Measurements from ENCODE around the gene KRT7.

Gene KRT7

GRCh38 chr12:52197371-52198231 is 35.4 kb upstream of the KRT7 start:
- H3K4me3 ChIP-seq (ENCODE audit: low read length, poor library complexity, severe bottlenecking): no peak overlapping the region
- no peaks in the 10 kb centered on the region for H3F3A ChIP-seq (ENCODE audit: low read depth)
- no peak overlapping the region for H2AFZ ChIP-seq (ENCODE audit: low read length)
- H3K79me2 ChIP-seq (ENCODE audit: insufficient read depth, low read length): no peaks in the 10 kb centered on the region
- H3K9ac ChIP-seq (ENCODE audit: low read depth, low read length, poor library complexity, severe bottlenecking): no peak overlapping the region
- no peaks in the 10 kb centered on the region for H3K36me3 ChIP-seq (ENCODE audit: insufficient read depth, low read length)
- no peaks in the 10 kb centered on the region for H3K9me3 ChIP-seq (ENCODE audit: insufficient read depth, low read depth, low read length)
- no peaks in the 10 kb centered on the region for H3K27me3 ChIP-seq (ENCODE audit: insufficient read depth, low read length, poor library complexity, severe bottlenecking)
- H3K9me2 ChIP-seq (replicated peaks; ENCODE audit: low read depth, low read length): no peaks in the 10 kb centered on the region
- no peaks in the 10 kb centered on the region for H3K4me1 ChIP-seq (ENCODE audit: insufficient read depth, low read length, poor library complexity, severe bottlenecking)
- H4K20me1 ChIP-seq (ENCODE audit: insufficient read depth, low read length, poor library complexity, severe bottlenecking): no peaks in the 10 kb centered on the region
- no peak overlapping the region for H3K4me2 ChIP-seq (ENCODE audit: low read depth, low read length, poor library complexity, severe bottlenecking)
- TF ChIP-seq CTCF (conservative IDR thresholded peaks at IDR 0.05; ENCODE audit: low read length): no peak

GRCh38 chr12:52198454-52199215 is 34.4 kb upstream of the KRT7 start:
- H3K4me1 ChIP-seq (ENCODE audit: insufficient read depth, low read length, poor library complexity, severe bottlenecking): no peaks in the 10 kb centered on the region

GRCh38 chr12:52199294-52199919 is 33.6 kb upstream of the KRT7 start:
- Histone ChIP-seq H3K4me2 (ENCODE audit: low read depth, low read length, poor library complexity, severe bottlenecking) (no peak overlapping the region), H3K4me1 (ENCODE audit: insufficient read depth, low read length, poor library complexity, severe bottlenecking) (no peaks in the 10 kb centered on the region), H3K27me3 (ENCODE audit: insufficient read depth, low read length, poor library complexity, severe bottlenecking) (no peaks in the 10 kb centered on the region), H3K4me3 (ENCODE audit: low read length, poor library complexity, severe bottlenecking) (no peak overlapping the region), H3K9ac (ENCODE audit: low read depth, low read length, poor library complexity, severe bottlenecking) (no peak overlapping the region), H2AFZ (ENCODE audit: low read length) (no peak overlapping the region), H4K20me1 (ENCODE audit: insufficient read depth, low read length, poor library complexity, severe bottlenecking) (no peaks in the 10 kb centered on the region), H3K36me3 (ENCODE audit: insufficient read depth, low read length) (no peaks in the 10 kb centered on the region), H3K9me2 (replicated peaks; ENCODE audit: low read depth, low read length) (no peaks in the 10 kb centered on the region), H3K9me3 (ENCODE audit: insufficient read depth, low read depth, low read length) (no peaks in the 10 kb centered on the region), H3K79me2 (ENCODE audit: insufficient read depth, low read length) (no peaks in the 10 kb centered on the region), H3F3A (ENCODE audit: low read depth) (no peaks in the 10 kb centered on the region)
- TF ChIP-seq EZH2phosphoT487 (IDR thresholded peaks at IDR 0.05; ENCODE audit: borderline replicate concordance) (no peak), CTCF (conservative IDR thresholded peaks at IDR 0.05; ENCODE audit: low read length) (no peak)

More at GRCh38 chr12:52198454-52199215, 34.4 kb upstream of the KRT7 start:
- Histone ChIP-seq H4K20me1 (ENCODE audit: insufficient read depth, low read length, poor library complexity, severe bottlenecking) (no peaks in the 10 kb centered on the region), H3K9ac (ENCODE audit: low read depth, low read length, poor library complexity, severe bottlenecking) (no peak overlapping the region), H2AFZ (ENCODE audit: low read length) (no peak overlapping the region), H3K4me3 (ENCODE audit: low read length, poor library complexity, severe bottlenecking) (no peak overlapping the region), H3K27me3 (ENCODE audit: insufficient read depth, low read length, poor library complexity, severe bottlenecking) (no peaks in the 10 kb centered on the region), H3K79me2 (ENCODE audit: insufficient read depth, low read length) (no peaks in the 10 kb centered on the region), H3K9me2 (replicated peaks; ENCODE audit: low read depth, low read length) (no peaks in the 10 kb centered on the region), H3K4me2 (ENCODE audit: low read depth, low read length, poor library complexity, severe bottlenecking) (no peak overlapping the region), H3K36me3 (ENCODE audit: insufficient read depth, low read length) (no peaks in the 10 kb centered on the region), H3K9me3 (ENCODE audit: insufficient read depth, low read depth, low read length) (no peaks in the 10 kb centered on the region), H3F3A (ENCODE audit: low read depth) (no peaks in the 10 kb centered on the region)
- TF ChIP-seq EZH2phosphoT487 (IDR thresholded peaks at IDR 0.05; ENCODE audit: borderline replicate concordance): no peak
- TF ChIP-seq CTCF (conservative IDR thresholded peaks at IDR 0.05; ENCODE audit: low read length): no peak

All from Loucy (cell line).